Measurements from ENCODE around the gene PSTK.
A peak's percentile ranks its signal among the peaks of the same experiment; 100 is the strongest.

Gene PSTK

GRCh38 chr10:122992031-122992585 lies 11.9 kb downstream of the PSTK start:
- no peak for DNase-seq (ENCODE audit: low read depth, low spot score)

GRCh38 chr10:122993797-122994336 lies 13.7 kb downstream of the PSTK start:
- no peak for DNase-seq (ENCODE audit: low read depth, low spot score)

- no peak for DNase-seq (ENCODE audit: low read depth, low spot score)
Measured at GRCh38 chr10:122995936-122996335, 15.7 kb downstream of the PSTK start.

- DNase-seq (ENCODE audit: low read depth, low spot score): no peak
Measured at GRCh38 chr10:122997864-122998263, 17.7 kb downstream of the PSTK start.

- no peak for DNase-seq (ENCODE audit: low read depth, low spot score)
Measured at GRCh38 chr10:122998360-122998917, 18.2 kb downstream of the PSTK start.

- no peak for DNase-seq (ENCODE audit: low read depth, low spot score)
Measured at GRCh38 chr10:122998934-122999333, 18.7 kb downstream of the PSTK start.

GRCh38 chr10:122999347-122999746 lies 19.1 kb downstream of the PSTK start:
- DNase-seq (ENCODE audit: low read depth, low spot score): no peak

GRCh38 chr10:123000155-123000554 lies 20.0 kb downstream of the PSTK start:
- no peak for DNase-seq (ENCODE audit: low read depth, low spot score)

GRCh38 chr10:123001370-123001769 lies 21.2 kb downstream of the PSTK start:
- no peak for DNase-seq (ENCODE audit: low read depth, low spot score)

GRCh38 chr10:123004298-123004697 lies 24.1 kb downstream of the PSTK start:
- no peak for DNase-seq (ENCODE audit: low read depth, low spot score)

- DNase-seq (ENCODE audit: low read depth, low spot score): peak; percentile 54
Measured at GRCh38 chr10:123007558-123008354, 27.6 kb downstream of the PSTK start.

GRCh38 chr10:123008355-123009104 lies 28.3 kb downstream of the PSTK start, which contains the start of the genes ACADSB and IKZF5:
Gene ACADSB (plus strand): TSS chr10:123009006. CDS start chr10:123009030, 24 bp downstream.
Gene IKZF5 (minus strand): TSS chr10:123008795. CDS start chr10:122998625, 10,170 bp downstream.
- peak; percentile 99 for DNase-seq (ENCODE audit: low read depth, low spot score)

GRCh38 chr10:123009105-123009820 lies 29.1 kb downstream of the PSTK start:
- DNase-seq (ENCODE audit: low read depth, low spot score): peak; percentile 28

GRCh38 chr10:123011987-123012386 lies 31.8 kb downstream of the PSTK start:
- DNase-seq (ENCODE audit: low read depth, low spot score): no peak

GRCh38 chr10:123013456-123014419 lies 33.5 kb downstream of the PSTK start:
- DNase-seq (ENCODE audit: low read depth, low spot score): no peak

- no peak for DNase-seq (ENCODE audit: low read depth, low spot score)
Measured at GRCh38 chr10:123014772-123015171, 34.6 kb downstream of the PSTK start.

- no peak for DNase-seq (ENCODE audit: low read depth, low spot score)
Measured at GRCh38 chr10:123016228-123016627, 36.0 kb downstream of the PSTK start.

GRCh38 chr10:123017421-123018165 lies 37.4 kb downstream of the PSTK start:
- no peak for DNase-seq (ENCODE audit: low read depth, low spot score)

- no peak for DNase-seq (ENCODE audit: low read depth, low spot score)
Measured at GRCh38 chr10:123018531-123018930, 38.3 kb downstream of the PSTK start.

Measured in astrocyte of the hippocampus (primary cell).